Fibroblast of pulmonary artery (primary cell): ENCODE results near the gene CACNA1D.

Source experiments
- DNase-seq: peaks from one replicate; pipeline ENCODE4 v3.0.0-alpha.2; 2010; ENCODE audit warnings: low read depth
- H3K4me3 ChIP-seq: replicated peaks from 2 replicates; pipeline ENCODE4 v1.5.1; 2011; ENCODE audit warnings: low read depth, mild to moderate bottlenecking, control low read depth, low read length, moderate library complexity
- CTCF ChIP-seq: IDR thresholded peaks from 2 replicates; pipeline ENCODE4 v1.5.1; 2011; ENCODE audit warnings: mild to moderate bottlenecking, control low read depth, low read length, inconsistent platforms; ENCODE audit errors: missing control alignments

The CACNA1D gene

GRCh38 chr3:53716998-53717397 is 222.6 kb downstream of the CACNA1D start:
- DNase-seq = no peak
- no peak for TF ChIP-seq CTCF
- no peak overlapping the region for H3K4me3 ChIP-seq

- no peak for DNase-seq
- TF ChIP-seq CTCF = no peak
- H3K4me3 ChIP-seq = no peak overlapping the region
Measured at GRCh38 chr3:53718462-53718861, 224.1 kb downstream of the CACNA1D start.

- no peak for DNase-seq
- no peak for TF ChIP-seq CTCF
- no peak overlapping the region for H3K4me3 ChIP-seq
Measured at GRCh38 chr3:53719796-53720195, 225.4 kb downstream of the CACNA1D start.

- DNase-seq = no peak
- TF ChIP-seq CTCF = no peak
- no peak overlapping the region for H3K4me3 ChIP-seq
Measured at GRCh38 chr3:53721187-53722119, 227.0 kb downstream of the CACNA1D start.

- H3K4me3 ChIP-seq = no peak overlapping the region
- no peak for TF ChIP-seq CTCF
- DNase-seq = no peak
Measured at GRCh38 chr3:53724566-53724965, 230.2 kb downstream of the CACNA1D start.

- H3K4me3 ChIP-seq = no peak overlapping the region
- TF ChIP-seq CTCF = no peak
- no peak for DNase-seq
Measured at GRCh38 chr3:53725387-53725995, 231.1 kb downstream of the CACNA1D start.
